GM18505 (cell line): Measurements from ENCODE around the gene PLEKHA7.
A peak's percentile ranks its signal among the peaks of the same experiment; 100 is the strongest.
"Not testable (repeated sequence)": the region's sequence is repeated elsewhere in the genome, so short reads cannot be mapped to it uniquely, and the experiment has no call there.

ENCODE experiments used
- ATAC-seq: cut with Tn5 transposase; IDR thresholded peaks from one replicate; pipeline ENCODE4 v1.9.1; 2021; ENCODE audit not compliant: unreplicated experiment
- POLR2A ChIP-seq: IDR thresholded peaks from 4 replicates; pipeline ENCODE4 v1.6.1; 2011; ENCODE audit warnings: borderline replicate concordance; ENCODE audit not compliant: insufficient read depth, insufficient read length; ENCODE audit errors: extremely low read depth

The PLEKHA7 gene

DNA sequence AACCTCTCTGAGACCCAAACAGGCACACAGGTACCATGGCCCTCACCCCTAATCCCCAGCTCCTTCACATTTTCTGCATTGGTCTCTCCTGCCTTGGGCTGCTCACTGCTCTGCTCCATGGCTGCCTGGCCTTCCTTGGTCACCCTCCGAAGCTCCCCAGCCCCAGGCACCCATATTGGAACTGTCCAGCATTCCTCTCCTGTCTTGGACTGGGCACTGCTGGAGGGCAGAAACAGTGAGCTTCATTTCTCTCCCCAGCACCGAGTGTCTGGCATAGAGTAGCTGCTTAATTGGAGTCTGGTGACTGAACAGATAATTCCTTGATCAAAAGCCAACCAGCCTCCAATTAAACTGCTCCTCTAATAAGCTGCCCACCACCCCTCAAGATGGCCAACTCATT lies 13.2 kb downstream of the PLEKHA7 start:
- ATAC-seq = no peak
- no peak for TF ChIP-seq POLR2A

DNA sequence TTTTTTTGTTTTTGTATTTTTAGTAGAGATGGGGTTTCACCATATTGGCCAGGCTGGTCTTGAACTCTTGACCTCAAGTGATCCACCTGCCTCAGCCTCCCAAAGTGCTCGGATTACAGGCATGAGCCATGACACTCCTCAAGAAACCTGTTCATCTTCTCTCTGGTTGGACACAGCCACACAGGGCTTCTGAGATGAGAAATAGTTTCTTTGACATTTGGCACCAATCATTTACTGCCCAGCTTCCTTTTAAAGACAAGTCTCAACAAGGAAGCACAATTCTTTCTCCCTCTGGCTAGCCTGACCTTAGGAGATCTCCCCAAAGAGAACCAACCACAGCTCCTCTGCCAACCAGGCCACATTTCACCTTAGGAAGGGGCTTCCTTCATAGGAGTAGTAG lies 14.0 kb downstream of the PLEKHA7 start:
- ATAC-seq = not testable (repeated sequence)

DNA sequence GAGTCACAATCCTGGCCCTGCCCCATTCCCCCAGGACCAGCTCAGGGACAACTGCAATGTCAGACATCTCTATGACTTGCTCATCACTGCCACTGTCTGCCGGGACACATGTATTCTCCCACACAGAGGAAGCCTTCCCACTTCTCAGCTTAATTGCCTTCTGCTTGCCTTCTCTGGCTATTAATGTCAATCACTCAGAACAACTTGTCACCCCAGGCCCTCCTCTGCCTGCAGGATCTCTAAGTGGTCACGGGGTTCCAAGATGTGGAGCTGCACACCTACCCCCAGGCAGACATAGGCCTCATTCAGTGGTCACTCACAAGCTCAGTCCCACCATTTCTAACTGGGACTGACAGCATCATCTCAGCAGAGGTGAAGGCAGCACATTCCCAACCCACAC lies 15.1 kb downstream of the PLEKHA7 start:
- ATAC-seq = no peak

DNA sequence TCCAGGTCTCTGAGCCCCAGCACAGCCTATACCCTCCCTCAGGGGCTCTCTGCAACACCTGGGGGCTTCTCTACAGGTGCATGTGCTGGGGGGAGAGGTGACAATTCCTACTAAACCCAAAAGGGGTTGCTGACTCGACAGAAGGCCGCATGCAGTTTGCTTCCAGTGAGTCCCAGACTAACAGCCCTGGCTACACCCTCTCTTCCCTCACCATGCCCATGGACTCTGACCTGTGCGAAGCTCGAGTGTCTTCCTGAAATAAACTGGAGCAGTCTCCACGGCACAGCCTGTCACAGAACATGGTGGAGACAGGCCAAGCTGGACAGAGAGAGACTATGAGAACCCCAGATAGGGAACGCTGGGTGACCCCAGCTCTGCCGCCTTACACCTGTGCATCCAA lies 16.6 kb downstream of the PLEKHA7 start:
- ATAC-seq = no peak
- TF ChIP-seq POLR2A = no peak

More for the DNA sequence above, 15.1 kb downstream of the PLEKHA7 start:
- no peak for TF ChIP-seq POLR2A

DNA sequence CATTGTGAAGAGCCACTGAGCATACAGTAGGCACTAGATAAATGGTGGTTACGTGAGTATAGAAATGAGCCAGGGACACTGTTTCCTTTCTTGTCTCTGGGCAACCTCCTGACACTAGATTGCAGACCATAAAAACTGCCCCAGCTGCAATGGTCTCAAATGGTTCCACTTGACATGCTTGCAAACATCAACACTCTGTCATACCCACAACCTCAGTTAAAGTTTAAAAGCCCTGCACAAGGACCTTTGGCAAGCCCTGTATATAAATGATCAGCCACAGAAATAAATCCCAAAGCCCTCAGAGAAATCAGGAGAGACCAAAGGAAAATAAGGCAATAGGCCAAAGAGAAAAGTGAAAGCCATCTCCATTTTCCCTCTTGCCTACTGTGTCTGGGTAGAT lies 20.7 kb downstream of the PLEKHA7 start:
- ATAC-seq = no peak
- no peak for TF ChIP-seq POLR2A

DNA sequence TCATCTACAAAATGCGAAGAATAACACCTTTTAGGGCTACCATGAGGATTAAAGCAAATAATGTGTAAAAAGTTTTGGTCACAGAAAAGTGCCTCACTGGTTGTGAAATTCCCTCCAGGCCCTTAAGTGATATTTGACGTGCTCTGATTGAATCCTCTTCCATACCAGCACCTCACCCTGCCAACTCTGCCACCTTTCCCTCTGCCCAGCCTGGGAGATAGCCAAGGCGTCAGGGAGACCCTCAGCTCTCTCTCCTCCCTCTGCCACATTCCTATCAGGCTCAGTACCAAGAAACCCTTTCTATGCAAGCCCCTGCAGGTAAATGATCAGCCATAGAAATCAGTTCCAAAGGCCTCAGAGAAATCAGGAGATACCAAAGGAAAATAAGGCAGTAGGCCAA lies 21.4 kb downstream of the PLEKHA7 start:
- no peak for ATAC-seq
- TF ChIP-seq POLR2A = no peak

DNA sequence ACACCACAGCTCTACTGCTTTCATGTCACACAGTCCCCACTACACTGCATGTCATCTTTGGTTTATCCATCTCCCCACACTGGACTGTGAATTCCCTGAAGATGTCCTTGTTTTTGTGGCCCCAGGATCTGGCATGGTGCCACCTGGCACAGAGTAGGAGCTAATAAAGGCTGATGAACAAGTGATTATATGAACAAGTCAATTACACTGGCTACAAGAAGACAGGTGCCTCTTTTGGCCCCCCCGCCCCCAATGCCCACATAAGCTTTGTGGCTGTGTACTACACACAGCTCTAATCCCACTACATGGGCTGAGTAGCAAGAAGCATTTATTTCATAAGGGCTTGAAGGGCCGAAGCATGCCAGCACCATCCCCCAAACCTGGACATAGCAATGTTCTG lies 24.7 kb downstream of the PLEKHA7 start:
- no peak for ATAC-seq
- no peak for TF ChIP-seq POLR2A

DNA sequence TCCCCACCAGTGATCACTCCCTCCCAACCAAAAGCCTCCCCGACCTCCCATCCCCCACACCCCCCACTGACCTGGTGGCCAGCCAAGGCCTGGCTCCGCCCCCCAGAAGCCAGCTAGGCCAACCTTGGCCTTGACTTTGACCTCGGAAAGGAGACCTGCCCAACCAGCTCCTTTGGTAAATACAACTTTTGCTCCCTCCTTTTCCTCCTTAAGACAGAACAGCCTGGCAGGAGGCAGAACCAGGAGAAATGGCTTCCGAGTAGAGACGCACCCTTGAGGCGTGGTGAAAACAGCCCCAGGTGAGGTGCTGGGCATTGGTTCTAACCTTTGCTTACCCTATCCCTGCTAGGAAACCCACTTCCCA lies 27.0 kb downstream of the PLEKHA7 start:
- no peak for TF ChIP-seq POLR2A
- no peak for ATAC-seq

DNA sequence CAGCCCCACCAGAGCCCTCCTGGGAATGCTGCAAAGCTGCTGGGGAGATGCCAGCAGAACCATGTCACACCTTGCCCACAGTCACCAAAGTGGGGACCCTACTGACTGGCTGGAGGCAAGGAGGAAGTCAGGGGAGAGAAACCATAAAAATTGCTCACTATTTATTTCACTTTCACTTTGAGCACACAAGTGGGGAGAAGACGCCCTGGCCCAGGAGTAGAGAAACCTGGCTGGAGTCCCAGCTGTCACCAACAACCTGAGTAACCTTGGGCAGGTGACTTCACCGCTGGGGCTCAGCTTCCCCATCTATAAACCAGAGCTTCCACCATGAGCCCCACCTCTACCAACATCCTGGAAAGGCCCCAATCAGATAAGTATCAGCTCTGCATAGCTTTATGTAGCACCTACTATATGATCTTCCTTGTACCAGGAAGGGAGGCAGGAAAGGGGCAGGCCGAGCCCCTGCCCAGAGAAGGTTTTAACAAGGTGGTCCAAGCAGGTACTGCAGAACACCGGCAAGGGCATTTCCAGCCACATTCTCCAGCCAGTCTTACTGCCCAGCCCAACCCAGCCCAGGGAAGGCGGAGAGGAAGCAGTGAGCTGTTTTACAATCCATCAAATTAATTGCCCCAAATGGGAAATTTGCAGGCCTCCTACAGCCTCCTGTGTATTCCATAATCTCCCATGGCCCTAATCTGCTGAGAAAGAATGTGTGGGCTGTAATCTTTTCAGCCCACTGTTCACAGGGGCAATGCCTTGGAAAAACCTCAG lies 27.6 kb downstream of the PLEKHA7 start:
- no peak for TF ChIP-seq POLR2A
- ATAC-seq = peak; percentile 98

DNA sequence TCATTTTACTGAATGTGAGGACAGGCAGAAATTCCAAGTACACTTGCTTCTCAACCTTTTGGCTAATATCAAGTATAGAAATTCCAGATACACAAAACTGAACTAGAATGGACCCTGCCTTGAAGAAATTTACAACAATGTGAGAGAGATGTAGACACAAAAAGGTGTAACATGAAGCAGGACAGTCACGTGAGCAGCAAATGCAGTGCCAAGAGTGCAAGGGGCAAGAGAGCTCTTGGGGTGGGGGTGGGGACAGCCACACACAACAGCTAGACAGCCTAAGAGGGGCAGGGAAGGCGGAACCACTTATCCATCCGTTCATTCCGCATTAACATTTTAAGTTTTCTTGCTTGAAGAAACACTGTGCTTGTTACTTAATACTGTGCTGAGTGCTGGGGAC lies 28.9 kb downstream of the PLEKHA7 start:
- ATAC-seq = no peak
- TF ChIP-seq POLR2A = no peak

DNA sequence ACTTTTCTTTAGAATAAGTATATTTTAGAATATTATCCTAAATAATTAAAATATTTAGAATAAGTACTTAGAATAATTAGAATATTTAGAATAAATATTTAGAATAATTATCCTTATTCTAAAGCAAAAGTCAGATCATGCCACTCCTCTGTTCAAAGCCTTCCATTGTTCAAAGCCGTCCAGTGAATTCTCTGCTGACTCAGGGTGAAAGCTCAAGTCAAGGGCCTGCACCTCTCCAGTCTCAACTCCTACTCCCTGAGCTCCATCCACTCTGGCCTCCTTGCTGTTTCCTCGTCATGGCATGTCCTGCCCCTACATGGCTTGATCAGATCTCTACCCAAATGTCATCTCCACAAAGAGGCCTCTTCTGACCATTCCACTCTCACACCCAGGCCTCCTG lies 30.0 kb downstream of the PLEKHA7 start:
- TF ChIP-seq POLR2A = no peak
- no peak for ATAC-seq

DNA sequence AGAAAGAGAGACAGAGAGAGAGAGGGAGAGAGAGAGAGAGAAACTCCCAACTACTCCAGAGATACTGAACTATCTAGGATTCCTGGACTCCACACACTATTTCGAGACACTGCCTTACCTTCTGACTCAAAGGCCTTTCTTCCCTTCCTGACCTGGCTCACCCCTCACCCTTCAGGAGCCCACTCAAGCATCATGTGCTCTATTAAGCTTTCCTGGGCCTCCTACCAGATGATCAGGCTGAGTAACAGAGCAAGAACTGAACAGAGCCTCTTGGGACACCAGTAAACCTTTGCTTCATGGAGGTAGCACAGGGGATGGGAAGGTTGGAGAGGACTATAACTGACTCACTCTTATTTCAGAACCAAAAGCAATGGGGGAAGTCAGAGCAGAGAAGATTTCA lies 31.4 kb downstream of the PLEKHA7 start:
- TF ChIP-seq POLR2A = no peak
- ATAC-seq = no peak

DNA sequence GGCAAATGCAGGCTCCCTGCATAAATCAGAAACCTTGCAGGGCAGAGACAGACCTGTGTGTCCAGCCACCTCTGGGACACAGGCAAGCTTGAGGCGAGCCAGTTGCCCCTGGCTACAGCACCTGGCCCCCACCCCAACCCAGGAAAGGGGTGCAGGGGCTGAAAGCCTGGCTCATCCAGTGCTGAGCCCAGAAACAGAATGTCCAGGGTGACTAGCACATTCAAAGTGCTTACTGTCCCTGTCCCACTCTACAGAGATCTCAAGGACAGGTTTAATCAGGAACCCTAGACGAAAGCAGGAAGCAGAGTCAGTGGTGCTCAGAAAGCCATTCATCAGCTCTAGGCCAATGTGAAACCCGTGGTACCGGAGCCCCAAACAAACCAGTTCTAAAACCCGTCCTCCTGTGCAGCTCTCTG lies 31.9 kb downstream of the PLEKHA7 start:
- no peak for ATAC-seq
- TF ChIP-seq POLR2A = no peak

DNA sequence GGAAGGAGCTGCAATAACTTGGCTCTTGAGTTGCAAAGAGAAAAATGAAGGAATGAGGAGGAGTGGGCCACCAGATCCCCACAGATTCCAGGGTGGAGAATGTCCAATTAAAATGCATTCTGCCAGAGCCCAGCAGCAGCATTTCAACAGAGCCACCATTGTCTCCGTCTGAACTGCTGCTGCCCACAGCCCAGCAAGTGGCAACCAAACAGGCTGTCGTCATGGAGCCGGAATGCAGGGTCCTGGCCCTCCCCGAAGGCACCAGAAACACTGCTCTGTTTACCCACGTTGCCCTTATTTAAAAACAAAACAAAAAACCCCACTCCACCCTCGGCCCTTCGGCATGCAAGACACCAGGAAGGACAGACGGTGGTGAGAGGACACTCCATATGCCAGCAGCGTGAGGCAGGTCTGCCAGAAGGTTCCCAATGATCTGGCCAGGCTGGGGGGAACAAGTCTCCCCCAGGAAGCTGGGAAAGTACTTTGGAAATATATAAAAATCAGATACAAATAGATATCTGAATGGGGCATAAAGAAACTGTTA lies 32.5 kb downstream of the PLEKHA7 start:
- no peak for TF ChIP-seq POLR2A
- ATAC-seq = no peak
